AG10803 (cell line): ENCODE results near the gene ACTR3C.
"Not testable (repeated sequence)": the region's sequence is repeated elsewhere in the genome, so short reads cannot be mapped to it uniquely, and the experiment has no call there.

Source experiments
- DNase-seq: peaks from one replicate; pipeline ENCODE4 v3.0.0; 2010; ENCODE audit warnings: low read depth
- H3K4me3 ChIP-seq: 2 replicates; pipeline ENCODE4 v1.5.1; 2011; ENCODE audit warnings: mild to moderate bottlenecking, low read length, control low read depth

The ACTR3C gene

DNA sequence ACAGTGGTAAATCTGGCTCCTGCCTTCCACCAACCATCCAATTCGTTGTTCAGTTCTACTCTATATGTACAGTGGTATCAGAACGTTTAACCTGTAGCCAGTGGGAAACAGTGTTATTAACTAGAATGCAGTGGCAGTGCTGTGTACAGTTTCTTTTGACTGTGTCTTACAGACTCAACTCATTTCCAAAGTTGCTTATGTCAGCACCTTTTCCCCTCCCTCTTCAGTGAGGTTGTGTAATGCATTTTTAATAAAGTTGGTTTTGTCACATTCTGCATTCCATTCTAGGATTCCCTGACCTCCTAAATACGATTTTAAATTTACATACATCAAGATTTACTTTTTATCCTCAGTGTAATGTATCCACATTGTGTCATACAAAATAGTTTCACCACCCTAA lies 97.9 kb downstream of the ACTR3C start:
- H3K4me3 ChIP-seq, DNase-seq: not testable (repeated sequence)

- H3K4me3 ChIP-seq, DNase-seq: not testable (repeated sequence)
Measured at GRCh38 chr7:150222083-150222972, 101.0 kb downstream of the ACTR3C start.

- not testable (repeated sequence) for H3K4me3 ChIP-seq, DNase-seq
Measured at GRCh38 chr7:150220673-150221181, 102.6 kb downstream of the ACTR3C start.

DNA sequence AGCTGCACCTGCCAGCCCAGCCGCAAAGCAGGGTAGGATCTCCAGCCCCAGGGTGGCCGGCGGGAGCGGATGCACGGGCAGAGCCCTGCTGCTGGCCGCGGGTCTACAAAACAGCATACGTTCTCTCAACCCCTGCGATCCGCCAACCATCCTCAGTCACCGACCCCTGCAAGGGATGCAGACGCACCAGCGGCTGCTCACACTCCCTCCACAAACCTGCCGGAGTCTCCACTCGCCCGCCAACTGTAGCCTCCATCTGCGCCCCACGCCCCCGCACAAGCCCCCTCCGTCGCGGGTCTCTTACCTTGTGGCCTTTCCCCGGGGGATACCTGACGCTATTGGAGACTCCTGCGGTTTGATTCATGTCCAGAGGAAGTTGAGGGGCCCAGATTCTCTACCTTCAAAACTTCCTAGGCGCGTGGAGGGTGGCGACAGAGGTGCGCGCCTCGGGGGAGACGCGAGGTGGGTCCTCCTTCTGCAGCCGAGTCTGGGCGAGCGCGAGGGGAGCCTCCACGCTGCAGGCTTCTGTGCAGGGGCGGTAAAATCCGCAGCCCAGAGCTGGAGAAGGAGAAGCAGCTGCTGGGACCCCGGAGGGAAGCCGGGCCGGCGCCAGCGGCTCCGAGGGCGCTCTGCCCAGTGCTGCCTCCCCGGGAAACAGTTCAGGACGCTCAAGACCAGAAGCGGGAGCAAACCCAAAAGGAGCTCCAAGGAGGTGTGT lies 103.2 kb downstream of the ACTR3C start:
- H3K4me3 ChIP-seq, DNase-seq: not testable (repeated sequence)

DNA sequence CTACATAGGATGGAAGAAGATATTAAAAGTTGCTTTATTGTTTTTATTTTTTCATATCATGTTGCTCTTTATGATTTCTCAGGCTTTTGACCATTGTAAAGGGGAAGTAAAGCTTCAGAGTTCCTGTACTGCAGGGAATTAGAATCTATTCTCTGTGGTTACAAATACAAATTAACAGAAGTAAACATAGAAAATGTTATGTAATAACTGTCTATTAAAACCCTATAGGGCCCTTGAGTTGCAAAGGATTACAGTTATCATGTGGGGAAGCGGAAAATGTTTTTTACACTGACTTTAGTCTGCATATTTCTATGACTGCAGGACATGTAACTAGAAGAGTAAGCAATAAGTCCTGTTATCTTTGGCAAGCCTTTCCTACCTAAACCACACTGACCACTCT lies 116.5 kb downstream of the ACTR3C start:
- H3K4me3 ChIP-seq, DNase-seq: not testable (repeated sequence)

DNA sequence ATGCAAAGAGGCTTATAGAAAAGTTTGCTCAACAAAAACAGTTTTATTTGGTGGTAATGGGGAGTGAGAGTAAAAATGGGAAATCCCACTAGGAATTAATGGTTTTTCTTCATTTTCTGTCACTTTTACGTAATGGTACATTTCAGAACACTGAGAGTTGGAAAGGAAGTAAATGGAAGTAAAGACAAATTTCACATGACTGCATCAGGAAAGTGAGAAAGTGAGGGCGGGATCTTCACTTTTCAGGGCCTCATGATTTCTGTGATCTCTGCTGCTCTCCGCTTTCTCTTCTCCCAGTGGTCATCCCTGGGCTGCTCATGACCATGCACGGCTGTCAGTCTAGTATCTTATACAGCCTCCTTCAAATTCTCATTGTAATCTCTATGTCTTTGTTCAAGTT lies 117.5 kb downstream of the ACTR3C start:
- H3K4me3 ChIP-seq, DNase-seq: not testable (repeated sequence)

GRCh38 chr7:150204577-150204976 lies 118.8 kb downstream of the ACTR3C start:
- DNase-seq, H3K4me3 ChIP-seq: not testable (repeated sequence)

- not testable (repeated sequence) for DNase-seq, H3K4me3 ChIP-seq
Measured at GRCh38 chr7:150202894-150203293, 120.5 kb downstream of the ACTR3C start.
